Cardiac muscle cell (in vitro differentiated cells and primary cell): ENCODE data around the gene ARL2BP. TPM values are rescaled to one million over a fixed set of nuclear protein-coding genes. Genes with fewer than 3 reads are reported as not detected.
"Not testable (repeated sequence)": the region's sequence is repeated elsewhere in the genome, so short reads cannot be mapped to it uniquely, and the experiment has no call there.

Experiments
- DNase-seq, 2 donors: peaks; one replicate each; pipeline versions ENCODE4 v3.0.0 to v3.0.0-alpha.2; 2010 to 2017; ENCODE audit warnings: low read depth in 1 of 2, low spot score in 1 of 2
- H3K27ac ChIP-seq: fragments of 200-600 bp; sonication (generic); 2 replicates; pipeline ENCODE4 v1.5.1; 2016
- H3K27me3 ChIP-seq: fragments of 200-600 bp; sonication (generic); 2 replicates; pipeline ENCODE4 v1.6.0; 2016; ENCODE audit warnings: control low read depth
- H3K36me3 ChIP-seq: fragments of 200-600 bp; sonication (generic); 2 replicates; pipeline ENCODE4 v1.5.1; 2016; ENCODE audit warnings: control low read depth
- H3K4me1 ChIP-seq: fragments of 200-600 bp; sonication (generic); 2 replicates; pipeline ENCODE4 v1.8.1; 2017; ENCODE audit warnings: low read depth, mild to moderate bottlenecking, mixed run types
- H3K4me3 ChIP-seq: fragments of 200-600 bp; sonication (generic); 2 replicates; pipeline ENCODE4 v1.5.1; 2016; ENCODE audit warnings: mild to moderate bottlenecking
- H3K9me3 ChIP-seq: fragments of 200-600 bp; sonication (generic); 2 replicates; pipeline ENCODE4 v1.5.1; 2017; ENCODE audit warnings: low read depth, mild to moderate bottlenecking, control low read depth
- polyA plus RNA-seq: library from polyadenylated mRNA; unstranded; fragments of >200 nt; fragmentation: Nextera tagmentation; extraction: Ambion mirVana; gene quantifications from 2 replicates; pipeline ENCODE4 v1.2.1, GENCODE V29; 2016
- total RNA-seq: library from RNA; depleted of rRNA; stranded (reverse); fragments of >200 nt; gene quantifications from 2 replicates; pipeline ENCODE4 v1.2.3, GENCODE V29; 2016
- TF ChIP-seq, protein P1 (sequence below): IDR thresholded peaks from 2 replicates; pipeline ENCODE4 v1.5.1; 2012; ENCODE audit warnings: low read depth, mild to moderate bottlenecking, low read length

The ARL2BP gene
- total and polyA plus RNA-seq, 2 experiments from 2014 or later = 72.7 to 144 TPM

DNA sequence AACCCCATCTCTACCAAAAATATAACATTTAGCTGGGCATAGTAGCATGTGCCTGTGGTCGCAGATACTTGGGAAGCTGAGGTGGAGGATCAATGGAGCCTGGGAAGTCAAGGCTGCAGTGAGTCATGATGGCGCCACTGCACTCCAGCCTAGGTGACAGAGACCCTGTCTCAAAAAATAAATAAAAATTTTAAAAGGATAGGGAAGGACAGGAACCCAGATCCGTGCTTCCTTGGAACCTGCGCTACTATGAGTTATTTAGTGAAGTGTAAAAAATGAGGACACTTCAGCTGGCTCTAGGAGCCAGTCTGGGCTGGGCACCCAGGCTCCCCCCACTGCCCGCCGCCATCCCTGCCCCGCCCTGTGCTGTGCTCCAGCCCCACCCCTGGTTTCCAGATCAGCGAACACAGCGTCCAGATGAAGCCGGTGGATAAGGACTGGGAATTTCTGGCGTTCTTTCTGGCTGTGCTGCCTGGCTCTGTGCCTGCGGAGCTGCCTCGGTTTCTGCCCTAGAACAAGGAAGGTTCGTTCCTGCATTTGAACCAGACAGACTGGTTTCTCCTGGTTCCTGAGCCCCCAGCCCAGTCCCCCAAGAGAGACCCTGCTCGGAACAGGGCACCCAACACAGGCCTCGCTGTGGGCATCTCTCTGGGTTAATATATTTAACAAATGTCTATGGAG is 20.9 kb downstream of the ARL2BP start:
- Histone ChIP-seq H3K4me3 (no peak overlapping the region), H3K9me3 (no peaks in the 10 kb centered on the region), H3K27ac (no peak overlapping the region), H3K36me3 (no peaks in the 10 kb centered on the region), H3K27me3 (no peaks in the 10 kb centered on the region), H3K4me1 (peaks cover 33% of the 10 kb centered on the region)
- DNase-seq = peak in 1 of 2 donors; percentile 64
- TF ChIP-seq, protein P1, sequence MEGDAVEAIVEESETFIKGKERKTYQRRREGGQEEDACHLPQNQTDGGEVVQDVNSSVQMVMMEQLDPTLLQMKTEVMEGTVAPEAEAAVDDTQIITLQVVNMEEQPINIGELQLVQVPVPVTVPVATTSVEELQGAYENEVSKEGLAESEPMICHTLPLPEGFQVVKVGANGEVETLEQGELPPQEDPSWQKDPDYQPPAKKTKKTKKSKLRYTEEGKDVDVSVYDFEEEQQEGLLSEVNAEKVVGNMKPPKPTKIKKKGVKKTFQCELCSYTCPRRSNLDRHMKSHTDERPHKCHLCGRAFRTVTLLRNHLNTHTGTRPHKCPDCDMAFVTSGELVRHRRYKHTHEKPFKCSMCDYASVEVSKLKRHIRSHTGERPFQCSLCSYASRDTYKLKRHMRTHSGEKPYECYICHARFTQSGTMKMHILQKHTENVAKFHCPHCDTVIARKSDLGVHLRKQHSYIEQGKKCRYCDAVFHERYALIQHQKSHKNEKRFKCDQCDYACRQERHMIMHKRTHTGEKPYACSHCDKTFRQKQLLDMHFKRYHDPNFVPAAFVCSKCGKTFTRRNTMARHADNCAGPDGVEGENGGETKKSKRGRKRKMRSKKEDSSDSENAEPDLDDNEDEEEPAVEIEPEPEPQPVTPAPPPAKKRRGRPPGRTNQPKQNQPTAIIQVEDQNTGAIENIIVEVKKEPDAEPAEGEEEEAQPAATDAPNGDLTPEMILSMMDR = no peak

DNA sequence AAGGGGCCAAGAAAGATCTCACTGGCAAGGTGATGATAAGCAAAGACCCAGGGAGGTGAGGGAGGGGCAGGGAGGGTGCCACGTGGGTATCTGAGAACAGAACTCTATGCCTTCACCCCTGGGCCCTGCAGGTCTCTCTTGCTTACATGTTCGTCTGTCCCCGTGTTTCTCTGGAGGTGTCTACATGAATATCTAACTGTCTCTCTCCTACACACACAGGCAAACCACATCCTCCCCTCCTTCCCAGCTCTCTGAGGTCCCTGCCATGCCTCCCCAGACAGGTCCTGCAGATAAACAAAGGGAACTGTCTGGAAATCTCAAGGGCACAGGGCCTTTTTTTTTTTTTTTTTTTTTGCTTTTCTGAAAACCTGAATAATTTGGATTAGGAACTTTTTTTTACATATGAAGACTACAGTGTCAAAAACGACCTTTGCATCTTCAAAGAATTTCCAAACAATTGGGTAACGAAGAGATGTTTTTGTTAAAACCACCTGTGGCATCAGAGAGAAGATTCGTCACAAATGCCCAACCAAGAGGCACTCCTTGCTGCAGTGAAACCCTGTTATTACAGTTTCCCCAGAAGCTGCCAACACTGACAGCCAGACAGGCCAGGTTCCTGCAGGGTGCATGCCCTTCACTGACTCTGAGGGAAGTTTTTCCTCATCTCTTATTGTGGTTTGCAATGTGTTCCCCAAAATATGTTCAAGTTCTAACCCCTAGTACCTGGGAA is 21.6 kb downstream of the ARL2BP start:
- Histone ChIP-seq H3K4me1 (peaks cover 33% of the 10 kb centered on the region), H3K27ac (peak overlapping the region; percentile 18), H3K27me3 (no peaks in the 10 kb centered on the region), H3K36me3 (no peaks in the 10 kb centered on the region), H3K9me3 (no peaks in the 10 kb centered on the region), H3K4me3 (no peak overlapping the region)
- TF ChIP-seq, protein P1 = no peak
- peak in 1 of 2 donors; percentile 20 for DNase-seq

DNA sequence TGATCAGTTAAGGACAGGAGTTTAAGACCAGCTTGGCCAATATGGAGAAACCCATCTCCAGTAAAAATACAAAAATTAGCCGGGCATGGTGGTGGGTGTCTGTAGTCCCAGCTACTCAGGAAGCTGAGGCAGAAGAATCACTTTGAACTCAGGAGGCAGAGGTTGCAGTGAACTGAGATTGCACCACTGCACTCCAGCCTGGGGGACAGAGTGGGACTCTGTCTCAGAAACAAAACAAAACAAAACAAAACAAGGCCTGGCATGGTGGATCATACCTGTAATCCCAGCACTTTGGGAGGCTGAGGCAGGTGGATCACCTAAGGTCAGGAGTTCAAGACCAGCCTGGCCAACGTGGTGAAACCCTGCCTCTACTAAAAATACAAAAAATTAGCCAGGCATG is 22.3 kb downstream of the ARL2BP start:
- H3K9me3 ChIP-seq, H3K4me3 ChIP-seq, H3K27me3 ChIP-seq, DNase-seq, H3K36me3 ChIP-seq: not testable (repeated sequence)
- peaks cover 33% of the 10 kb centered on the region for H3K4me1 ChIP-seq
- H3K27ac ChIP-seq = peak overlapping the region; percentile 18

DNA sequence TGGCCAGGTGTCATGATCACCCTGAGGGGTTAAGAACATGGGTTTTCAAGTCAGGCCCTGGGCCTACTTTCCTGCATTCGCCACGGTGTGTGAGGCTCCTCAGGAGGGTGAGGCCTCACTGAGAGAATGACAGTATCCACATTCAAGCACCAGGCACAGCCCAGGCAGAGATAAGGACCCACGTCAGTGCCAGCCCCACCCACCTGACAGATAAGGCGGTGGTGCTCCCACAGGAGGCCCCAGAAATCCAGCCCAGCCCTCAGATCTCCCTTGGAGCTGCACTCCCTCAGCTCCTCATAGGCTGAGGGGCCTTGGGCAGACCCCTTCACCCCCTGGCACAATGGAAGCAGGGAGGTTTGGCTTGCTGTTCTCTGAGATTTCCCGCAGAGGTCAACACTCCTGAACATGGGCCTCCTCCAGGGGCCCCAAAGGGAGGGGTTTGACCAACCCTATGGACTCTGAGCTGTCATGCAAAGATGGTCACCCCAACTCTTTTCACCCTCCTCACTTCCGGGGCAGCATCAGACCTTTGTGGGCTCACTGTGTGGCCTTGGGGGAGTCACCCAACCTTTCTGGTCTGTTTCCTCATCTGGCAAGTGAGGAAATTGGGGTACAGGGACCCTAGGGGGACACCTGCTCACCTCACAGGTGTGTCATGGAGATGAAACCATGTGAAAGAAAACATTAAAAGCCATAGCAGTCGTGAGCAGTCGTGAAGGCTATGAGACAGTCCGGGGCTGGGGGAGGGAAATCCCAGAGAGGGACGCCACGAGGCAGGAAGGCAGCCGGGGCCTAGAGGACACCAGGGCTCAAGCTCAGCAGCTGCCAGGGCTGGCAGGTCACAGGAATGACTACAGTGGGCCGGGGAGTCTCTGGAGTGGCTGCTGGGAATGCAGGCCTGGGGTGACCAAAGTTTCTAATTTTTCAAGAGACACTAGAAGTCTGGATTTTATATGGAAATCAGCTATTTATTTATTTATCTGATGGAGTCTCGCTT is 24.0 kb downstream of the ARL2BP start:
- DNase-seq = peak; percentile 64 to 88
- no peaks in the 10 kb centered on the region for H3K36me3 ChIP-seq
- H3K9me3 ChIP-seq = no peaks in the 10 kb centered on the region
- TF ChIP-seq, protein P1 = no peak
- no peaks in the 10 kb centered on the region for H3K27me3 ChIP-seq
- H3K4me1 ChIP-seq = peaks cover 33% of the 10 kb centered on the region
- peak overlapping the region; percentile 88 for H3K27ac ChIP-seq
- H3K4me3 ChIP-seq = no peak overlapping the region

DNA sequence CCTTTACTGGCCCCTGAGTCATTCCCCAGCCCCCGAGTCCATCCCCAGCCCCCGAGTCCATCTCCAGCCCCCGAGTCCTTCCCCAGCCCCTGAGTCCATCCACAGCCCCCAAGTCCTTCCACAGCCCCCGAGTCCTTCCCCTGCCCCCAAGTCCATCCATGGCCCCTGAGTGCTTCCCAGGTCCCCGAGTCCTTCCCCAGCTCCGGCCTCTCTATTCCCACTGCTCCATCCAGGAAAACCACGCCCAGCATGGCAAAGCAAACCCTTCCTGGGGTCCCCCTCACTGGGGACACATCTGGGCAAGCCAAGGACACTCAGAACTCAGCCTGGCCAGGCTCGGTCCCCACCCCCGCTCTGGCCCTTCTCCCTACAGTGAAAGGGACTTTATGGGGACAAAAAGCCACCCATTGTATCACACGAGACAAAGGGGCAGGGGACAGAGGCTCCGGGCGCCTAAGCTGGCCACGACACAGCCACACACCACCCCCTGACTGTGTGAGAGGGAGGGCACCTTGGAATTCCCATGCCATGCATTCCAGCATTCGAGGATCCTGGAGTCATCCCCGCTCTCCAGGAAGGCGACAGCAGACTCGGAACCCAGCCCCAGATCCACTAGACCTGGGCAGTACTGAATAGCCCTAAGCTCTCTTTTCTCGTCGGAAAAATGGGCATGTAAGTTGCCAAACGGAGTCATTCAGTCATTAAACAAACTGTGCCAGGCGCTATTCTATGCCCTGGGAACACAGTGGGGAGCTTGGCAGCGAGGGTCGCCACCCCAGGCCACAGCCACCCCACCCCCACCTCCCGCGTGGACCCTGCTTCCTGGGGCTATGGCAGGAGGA is 25.4 kb downstream of the ARL2BP start:
- no peaks in the 10 kb centered on the region for H3K27me3 ChIP-seq
- no peaks in the 10 kb centered on the region for H3K9me3 ChIP-seq
- TF ChIP-seq, protein P1 = no peak
- no peak overlapping the region for H3K4me3 ChIP-seq
- no peaks in the 10 kb centered on the region for H3K36me3 ChIP-seq
- H3K4me1 ChIP-seq = peaks cover 33% of the 10 kb centered on the region
- H3K27ac ChIP-seq = peak overlapping the region; percentile 67
- DNase-seq = no peak
